GM12801 (cell line): ENCODE data around the gene SAPCD2.

Experiments
- TF ChIP-seq, protein P1 (sequence below): IDR thresholded peaks from one replicate; pipeline ENCODE4 v1.5.1; 2011; ENCODE audit warnings: control low read depth; ENCODE audit not compliant: insufficient read length; ENCODE audit errors: extremely low read depth

The SAPCD2 gene

DNA sequence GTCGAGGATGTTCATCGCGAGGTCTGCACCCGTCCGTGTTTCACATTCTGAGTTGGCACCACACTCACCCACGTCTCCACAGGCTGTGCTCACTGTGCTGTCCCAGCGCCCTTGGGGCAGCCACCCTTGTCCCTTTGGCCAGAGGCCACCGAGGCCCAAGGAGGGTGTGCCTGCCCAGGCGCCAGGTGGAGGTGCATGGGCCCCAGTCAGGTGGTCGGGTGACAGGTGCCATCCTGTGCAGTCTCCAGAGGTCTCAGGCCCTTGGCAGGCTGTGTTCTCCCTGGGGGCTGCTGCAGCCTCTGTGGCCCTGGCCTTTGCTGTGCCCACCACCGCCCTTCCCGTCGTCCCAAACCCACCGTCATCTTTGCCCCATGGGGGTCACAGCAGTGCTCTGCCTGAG is 28.9 kb upstream of the SAPCD2 start:
- TF ChIP-seq, protein P1, sequence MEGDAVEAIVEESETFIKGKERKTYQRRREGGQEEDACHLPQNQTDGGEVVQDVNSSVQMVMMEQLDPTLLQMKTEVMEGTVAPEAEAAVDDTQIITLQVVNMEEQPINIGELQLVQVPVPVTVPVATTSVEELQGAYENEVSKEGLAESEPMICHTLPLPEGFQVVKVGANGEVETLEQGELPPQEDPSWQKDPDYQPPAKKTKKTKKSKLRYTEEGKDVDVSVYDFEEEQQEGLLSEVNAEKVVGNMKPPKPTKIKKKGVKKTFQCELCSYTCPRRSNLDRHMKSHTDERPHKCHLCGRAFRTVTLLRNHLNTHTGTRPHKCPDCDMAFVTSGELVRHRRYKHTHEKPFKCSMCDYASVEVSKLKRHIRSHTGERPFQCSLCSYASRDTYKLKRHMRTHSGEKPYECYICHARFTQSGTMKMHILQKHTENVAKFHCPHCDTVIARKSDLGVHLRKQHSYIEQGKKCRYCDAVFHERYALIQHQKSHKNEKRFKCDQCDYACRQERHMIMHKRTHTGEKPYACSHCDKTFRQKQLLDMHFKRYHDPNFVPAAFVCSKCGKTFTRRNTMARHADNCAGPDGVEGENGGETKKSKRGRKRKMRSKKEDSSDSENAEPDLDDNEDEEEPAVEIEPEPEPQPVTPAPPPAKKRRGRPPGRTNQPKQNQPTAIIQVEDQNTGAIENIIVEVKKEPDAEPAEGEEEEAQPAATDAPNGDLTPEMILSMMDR, result no peak

DNA sequence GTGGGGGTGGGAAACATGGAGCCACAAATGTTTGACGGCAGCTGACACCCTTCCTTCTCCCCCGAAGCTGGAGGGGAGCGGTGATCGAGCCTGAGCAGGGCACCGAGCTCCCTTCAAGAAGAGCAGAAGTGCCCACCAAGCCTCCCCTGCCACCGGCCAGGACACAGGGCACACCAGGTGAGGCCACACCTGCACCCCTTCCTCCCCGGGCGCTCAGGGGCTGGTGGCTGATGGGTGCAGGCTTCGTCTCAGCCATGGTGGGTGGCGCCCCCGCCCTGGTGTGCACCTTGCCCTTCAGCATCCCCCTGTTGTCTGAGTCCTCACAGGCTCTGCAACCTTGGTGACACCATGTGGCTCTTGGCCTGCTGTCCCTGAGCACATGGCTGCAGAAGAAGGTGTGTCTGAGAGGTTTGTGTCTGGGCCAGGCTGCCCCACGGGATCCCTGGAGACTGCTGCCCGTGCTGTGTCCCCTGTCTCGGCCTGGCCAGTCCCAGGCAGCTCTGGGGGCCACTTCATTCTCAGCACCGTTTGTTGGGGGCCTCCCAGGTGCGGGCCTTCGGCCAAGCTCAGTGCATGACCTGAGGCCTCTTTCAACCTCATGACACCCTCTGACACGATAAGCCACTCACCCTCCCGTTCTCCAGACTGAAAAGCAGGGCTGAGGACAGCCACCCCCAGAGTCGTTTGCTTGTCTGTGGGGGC is 27.6 kb upstream of the SAPCD2 start:
- TF ChIP-seq, protein P1, result no peak

DNA sequence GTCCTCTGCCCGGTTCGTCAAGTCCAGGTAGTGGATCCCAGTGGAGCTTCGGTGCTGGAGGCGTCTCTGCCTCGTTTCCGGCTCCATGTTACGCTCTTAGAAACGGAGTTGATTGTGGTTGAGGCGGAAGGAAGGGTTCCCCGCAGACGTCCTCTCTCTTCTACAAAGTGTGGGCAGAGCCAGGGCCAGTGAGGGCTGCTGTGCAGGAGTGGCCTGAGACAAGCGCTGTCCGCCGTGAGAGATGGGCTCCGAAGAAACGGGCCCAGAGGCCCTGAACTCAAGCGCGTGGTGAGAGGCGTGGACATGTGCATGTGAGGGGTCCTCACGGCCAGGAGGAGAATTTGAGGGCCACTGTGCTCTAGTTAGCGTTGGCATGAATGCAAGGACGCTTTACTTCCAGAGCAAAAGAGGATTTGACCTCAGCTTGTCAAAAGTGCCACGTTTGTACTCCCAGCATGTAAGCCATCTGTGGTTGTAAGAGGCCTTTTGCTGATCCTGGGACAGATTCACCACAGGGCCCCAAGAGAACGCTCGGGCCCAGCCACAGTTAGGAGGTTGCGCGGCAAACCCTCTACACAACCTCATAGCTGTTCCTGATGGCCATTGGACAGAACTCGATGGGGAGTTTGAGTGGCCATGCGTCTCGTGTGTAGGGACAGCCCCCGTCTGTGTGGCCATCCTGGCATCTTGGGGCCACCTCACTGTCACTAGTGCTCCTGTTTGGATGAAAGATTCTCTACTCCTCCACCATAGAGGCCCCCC is 26.6 kb upstream of the SAPCD2 start:
- TF ChIP-seq, protein P1, result no peak

DNA sequence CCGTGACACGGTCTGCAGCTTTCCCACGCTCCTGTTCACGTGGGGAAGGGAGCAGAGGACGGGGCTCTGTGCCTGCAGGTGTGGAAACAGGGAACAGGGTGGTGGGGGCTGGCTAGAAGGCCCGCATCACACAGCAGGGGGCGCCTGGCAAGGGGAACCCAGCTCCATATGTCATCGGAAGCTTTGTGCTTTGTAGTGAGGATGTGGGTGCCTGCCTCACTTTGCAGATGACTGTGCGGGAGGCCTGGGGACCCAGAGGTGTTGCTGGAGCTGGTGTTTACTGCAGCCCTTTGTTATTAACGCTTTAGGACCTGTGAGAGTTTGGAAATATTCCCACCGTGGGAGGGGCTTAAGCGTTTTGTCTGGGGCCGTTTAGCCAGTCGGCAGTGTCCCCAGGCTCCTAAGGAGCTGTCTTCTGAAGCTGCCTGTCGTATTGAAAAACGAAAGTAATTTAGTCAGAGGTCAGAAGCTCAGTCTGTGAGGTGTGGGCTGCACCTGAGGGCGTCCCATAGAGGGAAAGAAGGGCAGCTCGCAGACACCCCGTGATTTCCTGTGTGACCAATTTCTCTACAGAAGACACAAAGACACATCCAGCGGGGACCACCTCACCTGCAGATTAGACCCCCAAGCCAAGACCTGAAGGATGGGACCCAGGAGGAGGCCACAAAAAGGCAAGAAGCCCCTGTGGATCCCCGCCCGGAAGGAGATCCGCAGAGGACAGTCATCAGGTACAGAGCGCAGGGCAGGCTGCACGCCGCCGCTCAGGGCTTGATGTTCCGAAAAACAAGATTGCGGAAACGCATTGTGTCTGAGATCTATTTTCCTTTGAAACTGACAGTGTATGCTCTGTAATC is 25.5 kb upstream of the SAPCD2 start:
- TF ChIP-seq, protein P1, result no peak

DNA sequence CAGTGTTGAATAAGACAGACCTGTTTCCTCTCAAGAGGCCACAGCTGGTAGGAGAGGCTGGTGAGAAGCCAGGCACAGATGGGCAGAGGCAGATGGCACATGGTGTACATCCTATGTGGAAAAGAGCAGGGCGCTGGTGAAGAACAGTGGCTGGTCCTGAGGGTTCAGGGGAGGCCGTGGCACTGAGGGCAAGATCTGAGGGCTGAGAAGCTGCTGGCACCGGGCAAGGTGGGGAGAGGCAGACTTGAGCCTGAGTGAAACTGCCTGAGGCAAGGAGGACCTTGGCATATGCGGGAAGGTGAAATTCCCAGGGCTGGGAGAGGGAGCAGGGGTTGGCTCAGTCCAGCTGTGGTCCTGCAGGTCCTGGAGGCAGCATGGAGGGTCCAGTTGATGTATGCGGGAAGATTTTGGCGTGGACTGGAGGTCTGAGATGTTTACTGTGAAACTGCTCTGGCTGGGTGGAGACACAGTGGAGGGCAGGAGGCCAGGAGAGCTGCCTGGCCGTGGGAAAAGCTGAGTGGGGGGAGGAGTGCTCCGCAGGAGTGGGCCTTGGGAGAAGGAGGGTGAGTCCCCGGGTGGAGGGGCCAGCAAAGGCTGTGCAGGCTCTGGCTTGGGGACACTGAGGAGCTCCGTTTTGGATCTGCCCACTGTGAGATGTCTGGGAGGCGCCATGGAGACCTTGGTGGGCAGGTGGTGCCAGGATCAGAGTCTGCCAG is 19.0 kb upstream of the SAPCD2 start:
- TF ChIP-seq, protein P1, result no peak

- TF ChIP-seq, protein P1, result no peak
Observed at GRCh38 chr9:137088121-137088520, 17.8 kb upstream of the SAPCD2 start.
